GM12878 (cell line): ENCODE measurements around the gene B4GALT5. TPM values are rescaled to one million over a fixed set of nuclear protein-coding genes. Genes with fewer than 3 reads are reported as not detected.

Experiments used
- ATAC-seq: fragments of 200-7000 bp; cut with Tn5 transposase; 3 replicates; pipeline ENCODE4 v1.9.1; 2020; ENCODE audit warnings: mild to moderate bottlenecking, moderate library complexity
- Bru-seq: library from RNA; stranded (reverse); fragments of 400-500 nt; gene quantifications from one replicate; lab custom pipeline; 2021; lab: Mats Ljungman, UMichigan
- BruChase-seq, 2 experiments: library from RNA; stranded (reverse); fragments of 400-500 nt; gene quantifications; one replicate each; lab custom pipeline; 2021; lab: Mats Ljungman, UMichigan
- BruUV-seq: library from RNA; stranded (reverse); fragments of 400-500 nt; replicated peaks from 2 replicates; lab custom pipeline; 2021; lab: Mats Ljungman, UMichigan
- CTCF ChIA-PET: fragments of 300-600 bp; sonication (Branson Sonifier 250); formaldehyde crosslinking; extraction: SDS; loops from one replicate; lab custom pipeline; 2021; ENCODE audit warnings: inconsistent platforms; lab: Yijun Ruan, JAX
- POLR2A ChIA-PET: fragments of 350-600 bp; formaldehyde crosslinking; extraction: SDS; loops from one replicate; lab custom pipeline; 2021; ENCODE audit warnings: inconsistent platforms; lab: Charles Lee
- RAD21 ChIA-PET: fragments of 300-600 bp; sonication (Branson Sonifier 250); formaldehyde crosslinking; loops from one replicate; lab custom pipeline; 2023; ENCODE audit warnings: antibody characterized with exemption; ENCODE audit not compliant: unreplicated experiment; lab: Charles Lee
- SMC1A ChIA-PET: fragments of 300-600 bp; sonication (Branson Sonifier 250); formaldehyde crosslinking; loops from one replicate; lab custom pipeline; 2023; ENCODE audit not compliant: unreplicated experiment, uncharacterized antibody; lab: Charles Lee
- DNase-seq: peaks from one replicate; pipeline ENCODE4 v3.0.0-alpha.2; 2011; ENCODE audit warnings: low read depth, low spot score
- FAIRE-seq: peaks from 3 replicates; lab custom pipeline; 2011; peaks lifted over from hg19 to GRCh38; lab: Jason Lieb, UNC
- H2AFZ ChIP-seq: 2 replicates; pipeline ENCODE4 v1.6.0; 2011; ENCODE audit warnings: low read depth, low read length, control low read depth; ENCODE audit not compliant: control insufficient read depth
- H3K27ac ChIP-seq: 2 replicates; pipeline ENCODE4 v1.5.1; 2011; ENCODE audit warnings: control low read depth; ENCODE audit not compliant: control insufficient read depth, insufficient read depth
- H3K27me3 ChIP-seq, 2 experiments: replicated peaks in 1 of 2; 2 replicates each; pipeline versions ENCODE4 v1.6.0 to v1.6.1; 2011; ENCODE audit warnings: low read length in 1 of 2; ENCODE audit not compliant: control insufficient read depth in 2 of 2, insufficient read depth in 2 of 2
- H3K36me3 ChIP-seq, 2 experiments: 2 replicates each; pipeline ENCODE4 v1.5.1; 2011; ENCODE audit warnings: low read length in 1 of 2; ENCODE audit not compliant: control insufficient read depth in 2 of 2, insufficient read depth in 2 of 2
- H3K4me1 ChIP-seq: 2 replicates; pipeline ENCODE4 v1.6.1; 2011; ENCODE audit warnings: mild to moderate bottlenecking, low read length, moderate library complexity, mixed read lengths; ENCODE audit not compliant: control insufficient read depth, insufficient read depth
- H3K4me2 ChIP-seq: 2 replicates; pipeline ENCODE4 v1.6.0; 2011; ENCODE audit warnings: control low read depth; ENCODE audit not compliant: control insufficient read depth, insufficient read depth
- H3K4me3 ChIP-seq: fragments of 200-600 bp; sonication (generic); 2 replicates; pipeline ENCODE4 v1.5.1; 2016
- H3K79me2 ChIP-seq: 2 replicates; pipeline ENCODE4 v1.6.0; 2011; ENCODE audit warnings: low read length; ENCODE audit not compliant: control insufficient read depth, insufficient read depth
- H3K9ac ChIP-seq: 2 replicates; pipeline ENCODE4 v1.8.0; 2011; ENCODE audit warnings: low read length, control low read depth, mixed read lengths; ENCODE audit not compliant: control insufficient read depth, insufficient read depth
- H3K9me3 ChIP-seq: replicated peaks from 3 replicates; pipeline ENCODE4 v1.5.1; 2011; ENCODE audit warnings: mild to moderate bottlenecking, low read length; ENCODE audit not compliant: control insufficient read depth, insufficient read depth
- H4K20me1 ChIP-seq: 2 replicates; pipeline ENCODE4 v1.6.0; 2011; ENCODE audit not compliant: control insufficient read depth, insufficient read depth
- BACH1 ChIP-seq: fragments of 450-650 bp; IDR thresholded peaks from 2 replicates; pipeline ENCODE4 v1.6.1; 2017; ENCODE audit warnings: mild to moderate bottlenecking, borderline replicate concordance
- CBX5 ChIP-seq: sonication (generic); IDR thresholded peaks from 2 replicates; pipeline ENCODE4 v1.6.1; 2016; ENCODE audit warnings: low read depth, moderate library complexity, mild to moderate bottlenecking, inconsistent platforms
- CHD2 ChIP-seq: IDR thresholded peaks from 2 replicates; pipeline ENCODE4 v1.6.1; 2011; ENCODE audit warnings: low read depth, low read length, improper control_type of control experiment, borderline replicate concordance
- CHD4 ChIP-seq: fragments of 200-600 bp; sonication (generic); IDR thresholded peaks from 2 replicates; pipeline ENCODE4 v1.6.1; 2016; ENCODE audit warnings: mild to moderate bottlenecking
- CREM ChIP-seq: IDR thresholded peaks from 2 replicates; pipeline ENCODE4 v1.6.1; 2014; ENCODE audit warnings: antibody characterized with exemption, low read depth
- NFIC ChIP-seq: IDR thresholded peaks from 2 replicates; pipeline ENCODE4 v1.6.1; 2012; ENCODE audit warnings: low read depth, mild to moderate bottlenecking, inconsistent platforms, low read length, moderate library complexity
- NR2C1 ChIP-seq: fragments of 450-650 bp; IDR thresholded peaks from 2 replicates; pipeline ENCODE4 v1.6.1; 2017; ENCODE audit warnings: antibody characterized with exemption, mild to moderate bottlenecking, moderate library complexity
- RELA ChIP-seq: fragments of 450-650 bp; IDR thresholded peaks from 2 replicates; pipeline ENCODE4 v1.8.0; 2014; ENCODE audit warnings: borderline replicate concordance; ENCODE audit not compliant: partially characterized antibody
- WGBS: methylation state at CpG from one replicate; pipeline ENCODE4 v1.1.6; 2016; ENCODE audit warnings: low lambda C conversion rate; ENCODE audit not compliant: insufficient replicate concordance, insufficient coverage; ENCODE audit errors: missing lambda C conversion rate; 5-methylcytosine and 5-hydroxymethylcytosine counted together
- in situ Hi-C: fragments of 300-500 bp; cut with MboI; formaldehyde crosslinking; loops from 9 replicates; pipeline ENCODE4 v1.14.3; 2018; ENCODE audit warnings: mixed read lengths
- intact Hi-C: fragments of 100-400 bp; cut with micrococcal nuclease; formaldehyde crosslinking; loops from one replicate; pipeline ENCODE4 v1.14.2; 2022; ENCODE audit not compliant: unreplicated experiment
- long read RNA-seq, 2 experiments: library from polyadenylated mRNA; unstranded; transcript quantifications; one replicate each; pipeline ENCODE4 v2.0.0, GENCODE V29; 2019 to 2020
- polyA minus RNA-seq, 3 experiments: library from RNA; depleted of rRNA, polyadenylated mRNA; stranded (reverse); fragments of >200 nt; gene quantifications; 2 replicates each; pipeline ENCODE4 v1.2.3, GENCODE V29; 2011
- polyA plus RNA-seq, 11 experiments: library from polyadenylated mRNA; depleted of rRNA in 4 of 11; unstranded in 6 of 11; stranded (reverse) in 5 of 11; fragments of >200 nt; fragmentation: Nextera tagmentation in 4 of 11; fragmentation: Illumina TruSeq in 1 of 11; extraction: Ambion mirVana in 4 of 11; extraction: Trizol in 1 of 11; gene quantifications; 1 replicate in 1 of 11; 2 replicates in 10 of 11; pipeline versions ENCODE4 v1.2.1 to v1.2.3, GENCODE V29; 2011 to 2016; ENCODE audit warnings: inconsistent platforms in 2 of 11, missing spikeins in 2 of 11, low read depth in 1 of 11
- total RNA-seq, 4 experiments: library from RNA; depleted of rRNA in 3 of 4; stranded (reverse); fragments of >200 nt in 3 of 4; fragmentation: Illumina TruSeq in 1 of 4; extraction: Trizol in 1 of 4; gene quantifications; 2 replicates each; pipeline versions ENCODE4 v1.2.1 to v1.2.3, GENCODE V29; 2013 to 2021
- TF ChIP-seq, protein P1 (sequence below): fragments of 450-650 bp; IDR thresholded peaks from 2 replicates; pipeline ENCODE4 v1.6.1; 2017; ENCODE audit warnings: mild to moderate bottlenecking, low read depth, inconsistent platforms; ENCODE audit not compliant: poor library complexity, severe bottlenecking
- TF ChIP-seq, protein P2 (sequence below): IDR thresholded peaks from 2 replicates; pipeline ENCODE4 v1.6.1; 2011; ENCODE audit warnings: low read depth, mild to moderate bottlenecking, low read length, moderate library complexity, borderline replicate concordance; ENCODE audit errors: extremely low read depth
- TF ChIP-seq, protein P3 (sequence below): IDR thresholded peaks from 2 replicates; pipeline ENCODE4 v1.6.1; 2011; ENCODE audit warnings: borderline replicate concordance, low read depth, mild to moderate bottlenecking, moderate library complexity, low read length; ENCODE audit not compliant: insufficient read depth, poor library complexity, severe bottlenecking

The B4GALT5 gene, protein sequence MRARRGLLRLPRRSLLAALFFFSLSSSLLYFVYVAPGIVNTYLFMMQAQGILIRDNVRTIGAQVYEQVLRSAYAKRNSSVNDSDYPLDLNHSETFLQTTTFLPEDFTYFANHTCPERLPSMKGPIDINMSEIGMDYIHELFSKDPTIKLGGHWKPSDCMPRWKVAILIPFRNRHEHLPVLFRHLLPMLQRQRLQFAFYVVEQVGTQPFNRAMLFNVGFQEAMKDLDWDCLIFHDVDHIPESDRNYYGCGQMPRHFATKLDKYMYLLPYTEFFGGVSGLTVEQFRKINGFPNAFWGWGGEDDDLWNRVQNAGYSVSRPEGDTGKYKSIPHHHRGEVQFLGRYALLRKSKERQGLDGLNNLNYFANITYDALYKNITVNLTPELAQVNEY
- 50.1 and 53.1 TPM in 2 replicates for total RNA-seq (2013; cell fraction: nucleolus; rRNA removed)
- total RNA-seq (2014; rRNA removed) (11.6 and 12.7 TPM in 2 replicates), total RNA-seq (2014; rRNA removed; fragmentation: Illumina TruSeq; extraction: Trizol) (25.2 and 25.4 TPM in 2 replicates), total RNA-seq (2021) (28.3 and 28.7 TPM in 2 replicates), polyA plus RNA-seq (2011; rRNA removed) (55.5 and 58.7 TPM in 2 replicates), polyA plus RNA-seq (2014; fragmentation: Illumina TruSeq; extraction: Trizol) (34.9 and 37.4 TPM in 2 replicates), polyA plus RNA-seq (2014; fragmentation: Nextera tagmentation; extraction: Ambion mirVana) (10 to 100 TPM; 10.0 to 15.3 TPM), polyA plus RNA-seq (2014; rRNA removed) (24.6 and 25.5 TPM in 2 replicates), polyA plus RNA-seq (2016; fragmentation: Nextera tagmentation; extraction: Ambion mirVana) (1 to 10 TPM; 2.0 to 2.8 TPM), polyA minus RNA-seq (2011; rRNA and poly(A)+ RNA removed) (54.9 and 59.8 TPM in 2 replicates), Bru-seq, nascent RNA (percentile 94 among the genes with signal in this experiment), BruChase-seq, experiment 1, labeled RNA remaining after a 6-hour chase (percentile 95 among the genes with signal in this experiment), BruChase-seq, experiment 2, labeled RNA remaining after a 2-hour chase (percentile 92 among the genes with signal in this experiment)
- 8.9 TPM for polyA plus RNA-seq (2011; ENCODE audit: low read depth)
- 42.2 and 48.9 TPM in 2 replicates for polyA plus RNA-seq (2011; cell fraction: cytosol; rRNA removed)
- polyA plus RNA-seq (2011; cell fraction: nucleus; rRNA removed) = 21.1 and 21.3 TPM in 2 replicates
- 11.5 and 15.5 TPM in 2 replicates for polyA plus RNA-seq (2012)
- 21.9 and 23.4 TPM in 2 replicates for polyA minus RNA-seq (2011; cell fraction: cytosol; rRNA and poly(A)+ RNA removed)
- polyA minus RNA-seq (2011; cell fraction: nucleus; rRNA and poly(A)+ RNA removed) = 6.4 and 9.8 TPM in 2 replicates
- long read RNA-seq, experiment 1, partial matches to known transcripts = 0 of 2 reads
- long read RNA-seq, experiment 1, other reads (novel, unspliced or antisense) = 2 of 2 reads
- long read RNA-seq, experiment 2, partial matches to known transcripts = 0 of 10 reads
- long read RNA-seq, experiment 2, other reads (novel, unspliced or antisense) = 10 of 10 reads

DNA sequence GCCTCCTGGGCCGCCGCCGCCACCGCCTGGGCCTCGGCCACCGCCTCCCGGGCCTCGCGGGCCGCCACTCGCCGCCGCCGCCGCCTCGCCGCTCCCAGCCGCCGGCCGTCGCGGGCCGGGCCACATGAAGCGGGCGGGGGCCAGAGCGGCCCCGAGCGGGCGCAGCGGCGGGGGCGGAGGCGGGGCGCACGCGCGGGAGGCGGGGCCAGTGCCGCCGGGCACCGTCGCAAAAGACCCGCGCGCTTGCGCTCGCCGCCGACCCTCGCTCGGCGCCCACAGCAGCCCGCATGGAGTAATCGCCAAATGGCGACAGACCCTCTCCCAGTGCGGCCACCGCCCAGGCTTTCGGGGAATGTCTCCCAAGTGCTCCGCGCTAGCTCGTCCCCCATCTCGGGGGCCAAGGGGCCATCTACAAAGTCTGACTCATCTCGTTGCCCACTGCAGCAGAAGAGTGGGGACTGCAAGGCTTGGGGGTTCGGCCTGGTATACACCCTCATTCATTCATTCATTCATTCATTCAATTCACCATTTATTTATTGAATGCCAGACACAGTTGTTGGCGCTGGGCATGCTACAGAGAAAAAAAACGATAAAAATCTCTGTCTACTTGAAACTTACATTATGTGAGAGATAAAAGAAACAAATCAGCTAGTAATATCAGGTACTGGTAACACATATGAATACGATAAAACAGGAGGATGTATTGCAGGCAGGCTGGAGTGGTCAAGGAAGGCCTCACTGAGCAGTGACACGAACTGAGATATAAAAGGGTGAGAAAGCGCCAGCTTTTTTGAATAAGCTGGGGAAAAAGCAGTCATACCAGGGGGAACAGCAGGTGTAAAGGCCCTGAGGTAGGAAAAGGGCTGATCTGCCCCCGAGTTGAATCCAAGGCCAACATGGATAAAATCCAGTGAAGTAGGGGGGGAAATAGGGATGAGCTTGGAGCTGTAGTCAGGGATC lies at the start of gene B4GALT5:
TSS of gene B4GALT5 (minus strand) at position 126 of the 960 bp plus-strand sequence. CDS start 188 bp downstream, outside the sequence.
- Histone ChIP-seq H3K4me2 (peak within 1 kb of the TSS; percentile 92), H2AFZ (peak within 1 kb of the TSS; percentile 96), H3K36me3 (no peaks in the 10 kb centered on the region), H4K20me1 (no peaks in the 10 kb centered on the region), H3K27me3 (no peaks in the 10 kb centered on the region), H3K4me1 (peaks cover 5% of the 10 kb centered on the region; the same call in 1 of the 2 replicates), H3K27ac (peak within 1 kb of the TSS; percentile 80), H3K79me2 (peaks cover 49% of the 10 kb centered on the region), H3K9ac (peak within 1 kb of the TSS; percentile 86), H3K4me3 (peak within 1 kb of the TSS; percentile 97), H3K9me3 (no peaks in the 10 kb centered on the region)
- ChIA-PET SMC1A (interaction anchor here (0.7 to 1.8 kb wide), 15 partner anchors 10 to 106 kb away, joined by 3 to 8 read pairs (median 3); no protein-coding TSS in a partner anchor), CTCF (interaction anchor here (0.7 to 2.6 kb wide), 5 partner anchors 10 to 132 kb away, joined by 3 to 11 read pairs (median 5); no protein-coding TSS in a partner anchor), POLR2A (interaction anchor here (1.0 to 1.4 kb wide), 3 partner anchors 10 to 72 kb away, joined by 3 to 5 read pairs (median 3); no protein-coding TSS in a partner anchor), RAD21 (interaction anchor here (0.8 to 6.2 kb wide), 6 partner anchors 11 to 88 kb away, joined by 3 to 49 read pairs (median 8); no protein-coding TSS in a partner anchor)
- BruUV-seq = no TSS peak
- no peak for DNase-seq
- FAIRE-seq = no peak
- intact Hi-C loops = loop anchor here (5.0 kb wide), 1 partner anchor 88 kb away; no protein-coding TSS in a partner anchor
- WGBS = 5% methylated on average over 20 of the region's 70 CpGs
- ATAC-seq = peak; percentile 76
- in situ Hi-C loops = no loop called here
- 0 out of 2 replicates have a peak, but pooled peaks have one; percentile 10 for TF ChIP-seq NR2C1
- no peak for TF ChIP-seq CHD2
- TF ChIP-seq CBX5 = no peak
- TF ChIP-seq, protein P1, sequence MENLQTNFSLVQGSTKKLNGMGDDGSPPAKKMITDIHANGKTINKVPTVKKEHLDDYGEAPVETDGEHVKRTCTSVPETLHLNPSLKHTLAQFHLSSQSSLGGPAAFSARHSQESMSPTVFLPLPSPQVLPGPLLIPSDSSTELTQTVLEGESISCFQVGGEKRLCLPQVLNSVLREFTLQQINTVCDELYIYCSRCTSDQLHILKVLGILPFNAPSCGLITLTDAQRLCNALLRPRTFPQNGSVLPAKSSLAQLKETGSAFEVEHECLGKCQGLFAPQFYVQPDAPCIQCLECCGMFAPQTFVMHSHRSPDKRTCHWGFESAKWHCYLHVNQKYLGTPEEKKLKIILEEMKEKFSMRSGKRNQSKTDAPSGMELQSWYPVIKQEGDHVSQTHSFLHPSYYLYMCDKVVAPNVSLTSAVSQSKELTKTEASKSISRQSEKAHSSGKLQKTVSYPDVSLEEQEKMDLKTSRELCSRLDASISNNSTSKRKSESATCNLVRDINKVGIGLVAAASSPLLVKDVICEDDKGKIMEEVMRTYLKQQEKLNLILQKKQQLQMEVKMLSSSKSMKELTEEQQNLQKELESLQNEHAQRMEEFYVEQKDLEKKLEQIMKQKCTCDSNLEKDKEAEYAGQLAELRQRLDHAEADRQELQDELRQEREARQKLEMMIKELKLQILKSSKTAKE = no peak
- TF ChIP-seq RELA = peak; percentile 70
- 0 out of 2 replicates have a peak, but pooled peaks have one; percentile 14 for TF ChIP-seq CREM
- no peak for TF ChIP-seq CHD4
- TF ChIP-seq, protein P2, sequence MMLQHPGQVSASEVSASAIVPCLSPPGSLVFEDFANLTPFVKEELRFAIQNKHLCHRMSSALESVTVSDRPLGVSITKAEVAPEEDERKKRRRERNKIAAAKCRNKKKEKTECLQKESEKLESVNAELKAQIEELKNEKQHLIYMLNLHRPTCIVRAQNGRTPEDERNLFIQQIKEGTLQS = no peak
- 0 out of 2 replicates have a peak, but pooled peaks have one; percentile 19 for TF ChIP-seq NFIC
- TF ChIP-seq, protein P3, sequence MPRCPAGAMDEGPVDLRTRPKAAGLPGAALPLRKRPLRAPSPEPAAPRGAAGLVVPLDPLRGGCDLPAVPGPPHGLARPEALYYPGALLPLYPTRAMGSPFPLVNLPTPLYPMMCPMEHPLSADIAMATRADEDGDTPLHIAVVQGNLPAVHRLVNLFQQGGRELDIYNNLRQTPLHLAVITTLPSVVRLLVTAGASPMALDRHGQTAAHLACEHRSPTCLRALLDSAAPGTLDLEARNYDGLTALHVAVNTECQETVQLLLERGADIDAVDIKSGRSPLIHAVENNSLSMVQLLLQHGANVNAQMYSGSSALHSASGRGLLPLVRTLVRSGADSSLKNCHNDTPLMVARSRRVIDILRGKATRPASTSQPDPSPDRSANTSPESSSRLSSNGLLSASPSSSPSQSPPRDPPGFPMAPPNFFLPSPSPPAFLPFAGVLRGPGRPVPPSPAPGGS = peak; percentile 22
- peak; percentile 49; the same call in 1 of the 2 replicates for TF ChIP-seq BACH1
